ENCODE measurements around the gene RPL11. TPM values are rescaled to one million over a fixed set of nuclear protein-coding genes. Genes with fewer than 3 reads are reported as not detected.
A peak's percentile ranks its signal among the peaks of the same experiment; 100 is the strongest.

Gene RPL11
- total RNA-seq, 1 experiment from 2014 or later, result 865 TPM

DNA sequence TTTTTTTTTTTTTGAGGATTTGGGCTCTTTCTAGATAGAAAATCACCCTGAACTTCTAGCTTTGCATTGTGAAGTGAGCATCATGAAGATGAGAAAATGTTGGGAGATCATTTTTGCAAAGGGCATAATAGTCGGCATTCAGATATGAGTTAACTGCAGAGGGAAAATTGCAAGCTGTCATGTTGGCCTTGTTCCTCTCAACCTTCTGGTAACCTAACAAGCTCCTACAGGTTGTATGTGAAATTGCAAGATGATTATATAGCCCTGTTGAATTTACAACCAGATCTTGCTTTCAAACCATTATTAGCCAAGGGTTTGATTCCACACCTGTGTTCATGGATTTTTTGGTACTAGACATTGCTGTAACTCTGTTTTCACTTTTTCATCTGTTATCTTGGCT, 53.9 kb downstream of the RPL11 start:
- H3K4me3 ChIP-seq (ENCODE audit: low read depth in 2 of 2, low read length in 2 of 2), result peak overlapping the region in 1 of 2 experiments; percentile 90; a peak in 2 of 4 replicates
- TF ChIP-seq TCF7L2 (IDR thresholded peaks at IDR 0.05; ENCODE audit: low read depth, low read length) (no peak), POLR2AphosphoS5 (IDR thresholded peaks at IDR 0.05; ENCODE audit: low read depth, low read length) (no peak), SIN3A (IDR thresholded peaks at IDR 0.05; ENCODE audit: borderline replicate concordance, insufficient read depth, low read depth, low read length) (no peak)
- TF ChIP-seq, protein P1, sequence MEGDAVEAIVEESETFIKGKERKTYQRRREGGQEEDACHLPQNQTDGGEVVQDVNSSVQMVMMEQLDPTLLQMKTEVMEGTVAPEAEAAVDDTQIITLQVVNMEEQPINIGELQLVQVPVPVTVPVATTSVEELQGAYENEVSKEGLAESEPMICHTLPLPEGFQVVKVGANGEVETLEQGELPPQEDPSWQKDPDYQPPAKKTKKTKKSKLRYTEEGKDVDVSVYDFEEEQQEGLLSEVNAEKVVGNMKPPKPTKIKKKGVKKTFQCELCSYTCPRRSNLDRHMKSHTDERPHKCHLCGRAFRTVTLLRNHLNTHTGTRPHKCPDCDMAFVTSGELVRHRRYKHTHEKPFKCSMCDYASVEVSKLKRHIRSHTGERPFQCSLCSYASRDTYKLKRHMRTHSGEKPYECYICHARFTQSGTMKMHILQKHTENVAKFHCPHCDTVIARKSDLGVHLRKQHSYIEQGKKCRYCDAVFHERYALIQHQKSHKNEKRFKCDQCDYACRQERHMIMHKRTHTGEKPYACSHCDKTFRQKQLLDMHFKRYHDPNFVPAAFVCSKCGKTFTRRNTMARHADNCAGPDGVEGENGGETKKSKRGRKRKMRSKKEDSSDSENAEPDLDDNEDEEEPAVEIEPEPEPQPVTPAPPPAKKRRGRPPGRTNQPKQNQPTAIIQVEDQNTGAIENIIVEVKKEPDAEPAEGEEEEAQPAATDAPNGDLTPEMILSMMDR (IDR thresholded peaks at IDR 0.05), result no peak; the same call in 1 of the 2 replicates
- TF ChIP-seq, protein P2, sequence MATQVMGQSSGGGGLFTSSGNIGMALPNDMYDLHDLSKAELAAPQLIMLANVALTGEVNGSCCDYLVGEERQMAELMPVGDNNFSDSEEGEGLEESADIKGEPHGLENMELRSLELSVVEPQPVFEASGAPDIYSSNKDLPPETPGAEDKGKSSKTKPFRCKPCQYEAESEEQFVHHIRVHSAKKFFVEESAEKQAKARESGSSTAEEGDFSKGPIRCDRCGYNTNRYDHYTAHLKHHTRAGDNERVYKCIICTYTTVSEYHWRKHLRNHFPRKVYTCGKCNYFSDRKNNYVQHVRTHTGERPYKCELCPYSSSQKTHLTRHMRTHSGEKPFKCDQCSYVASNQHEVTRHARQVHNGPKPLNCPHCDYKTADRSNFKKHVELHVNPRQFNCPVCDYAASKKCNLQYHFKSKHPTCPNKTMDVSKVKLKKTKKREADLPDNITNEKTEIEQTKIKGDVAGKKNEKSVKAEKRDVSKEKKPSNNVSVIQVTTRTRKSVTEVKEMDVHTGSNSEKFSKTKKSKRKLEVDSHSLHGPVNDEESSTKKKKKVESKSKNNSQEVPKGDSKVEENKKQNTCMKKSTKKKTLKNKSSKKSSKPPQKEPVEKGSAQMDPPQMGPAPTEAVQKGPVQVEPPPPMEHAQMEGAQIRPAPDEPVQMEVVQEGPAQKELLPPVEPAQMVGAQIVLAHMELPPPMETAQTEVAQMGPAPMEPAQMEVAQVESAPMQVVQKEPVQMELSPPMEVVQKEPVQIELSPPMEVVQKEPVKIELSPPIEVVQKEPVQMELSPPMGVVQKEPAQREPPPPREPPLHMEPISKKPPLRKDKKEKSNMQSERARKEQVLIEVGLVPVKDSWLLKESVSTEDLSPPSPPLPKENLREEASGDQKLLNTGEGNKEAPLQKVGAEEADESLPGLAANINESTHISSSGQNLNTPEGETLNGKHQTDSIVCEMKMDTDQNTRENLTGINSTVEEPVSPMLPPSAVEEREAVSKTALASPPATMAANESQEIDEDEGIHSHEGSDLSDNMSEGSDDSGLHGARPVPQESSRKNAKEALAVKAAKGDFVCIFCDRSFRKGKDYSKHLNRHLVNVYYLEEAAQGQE (IDR thresholded peaks at IDR 0.05; ENCODE audit: insufficient read depth in 1 of 2, low read depth in 2 of 2, low read length in 1 of 2), result no peak
- BruUV-seq (replicated peaks), result no TSS peak
- ChIA-PET POLR2A (interaction anchor here (0.5 to 0.7 kb wide), 4 partner anchors 11 to 645 kb away, joined by 3 to 9 read pairs (median 5); no protein-coding TSS in a partner anchor), CTCF (interaction anchor here (0.7 to 1.4 kb wide), 4 partner anchors 10 to 202 kb away, joined by 3 to 6 read pairs (median 4); no protein-coding TSS in a partner anchor)
- intact Hi-C loops (cut with micrococcal nuclease; ENCODE audit: unreplicated experiment), result no loop called here
- peak overlapping the region; percentile 49 for H3K27ac ChIP-seq (ENCODE audit: low read length)
- H3K4me1 ChIP-seq (ENCODE audit: control insufficient read depth, insufficient read depth, low read length), result peaks cover 30% of the 10 kb centered on the region
- H3K36me3 ChIP-seq (ENCODE audit: control insufficient read depth, insufficient read depth, low read length), result peaks cover 4% of the 10 kb centered on the region
- no peak for ATAC-seq
- in situ Hi-C loops (cut with HindIII; ENCODE audit: low pct_unique_long_range_greater_than_20kb, low sequenced_read_pairs), result no loop called here
- no peak for DNase-seq (ENCODE audit: low read depth, low spot score)
- no peaks in the 10 kb centered on the region for H3K9me3 ChIP-seq (ENCODE audit: control insufficient read depth, insufficient read depth, low read depth, low read length)
- H3K27me3 ChIP-seq (ENCODE audit: control insufficient read depth, insufficient read depth, low read length), result no peaks in the 10 kb centered on the region

Other genes with a start within 250 kb of the RPL11 start
- 17.9 TPM for gene ASAP3, start 207.6 kb upstream of the RPL11 start, total RNA-seq (2021; ENCODE audit: unreplicated experiment)
- 9.5 TPM for gene E2F2, start 160.6 kb upstream of the RPL11 start, total RNA-seq (2021; ENCODE audit: unreplicated experiment)
- 39.6 TPM for gene ID3, start 132.3 kb upstream of the RPL11 start, total RNA-seq (2021; ENCODE audit: unreplicated experiment)
- 58.5 TPM for gene ELOA, start 51.7 kb downstream of the RPL11 start, total RNA-seq (2021; ENCODE audit: unreplicated experiment)
- gene PITHD1, start 86.6 kb downstream of the RPL11 start, total RNA-seq (2021; ENCODE audit: unreplicated experiment), result 48.9 TPM
- 82.9 TPM for gene LYPLA2, start 99.3 kb downstream of the RPL11 start, total RNA-seq (2021; ENCODE audit: unreplicated experiment)
- 114 TPM for gene GALE, start 108.9 kb downstream of the RPL11 start, total RNA-seq (2021; ENCODE audit: unreplicated experiment)
- gene HMGCL, start 133.6 kb downstream of the RPL11 start, total RNA-seq (2021; ENCODE audit: unreplicated experiment), result 30.8 TPM
- gene FUCA1, start 176.5 kb downstream of the RPL11 start, total RNA-seq (2021; ENCODE audit: unreplicated experiment), result 14.3 TPM
- not detected for gene CNR2, start 221.6 kb downstream of the RPL11 start, total RNA-seq (2021; ENCODE audit: unreplicated experiment)